ENCODE data around the gene CDC73. TPM values are rescaled to one million over a fixed set of nuclear protein-coding genes. Genes with fewer than 3 reads are reported as not detected.

The CDC73 gene
- total and polyA plus RNA-seq, 10 of the 15 experiments (the other 5 are each of a cell fraction or from before 2014, with no cell fraction given) = 10.6 to 43.4 (median 21.7) TPM

DNA sequence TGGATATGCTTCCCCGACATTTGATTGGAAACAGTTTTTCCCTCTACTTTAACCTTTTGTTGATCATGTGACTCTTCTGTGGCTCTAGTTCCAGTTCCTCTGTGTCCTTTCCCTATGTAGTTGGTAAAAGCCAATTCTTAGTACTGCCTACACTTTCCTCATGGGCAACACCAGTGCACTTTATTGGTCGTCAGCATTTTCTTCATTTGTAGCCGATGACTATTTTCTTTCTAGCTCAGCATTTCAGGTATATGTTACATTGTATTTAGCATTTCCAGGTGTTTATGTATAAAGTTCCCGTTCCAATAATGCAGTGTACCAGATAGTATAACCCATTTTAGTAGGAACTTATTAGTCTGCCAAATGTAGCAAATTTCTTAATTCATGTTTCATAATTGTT is 92.2 kb downstream of the CDC73 start:
- SMC1A ChIA-PET (ENCODE audit: uncharacterized antibody, unreplicated experiment) = no interaction called here
- ATAC-seq (no peak), DNase-seq (ENCODE audit: low read depth, low spot score) (no peak), FAIRE-seq (no peak)
- Histone ChIP-seq H3K9ac (ENCODE audit: control insufficient read depth, insufficient read depth, low read length) (no peak overlapping the region), H3K27me3 (replicated peaks in 1 of 2; ENCODE audit: control insufficient read depth in 2 of 2, insufficient read depth in 2 of 2, low read length in 1 of 2) (no peaks in the 10 kb centered on the region), H3K4me1 (ENCODE audit: control insufficient read depth, insufficient read depth, low read length) (peaks cover 13% of the 10 kb centered on the region), H3K4me3 (no peak overlapping the region), H3K27ac (ENCODE audit: control insufficient read depth, insufficient read depth) (no peak overlapping the region), H3K4me2 (ENCODE audit: control insufficient read depth, insufficient read depth) (no peak overlapping the region), H2AFZ (ENCODE audit: control insufficient read depth, low read depth, low read length) (no peak overlapping the region), H3K79me2 (ENCODE audit: control insufficient read depth, insufficient read depth, low read length) (no peaks in the 10 kb centered on the region; the same call in 1 of the 2 replicates), H3K36me3 (ENCODE audit: control insufficient read depth in 2 of 2, insufficient read depth in 2 of 2, low read length in 1 of 2) (peaks cover 3 to 6% of the 10 kb centered on the region in 2 experiments; a peak in 3 of 4 replicates), H3K9me3 (replicated peaks; ENCODE audit: control insufficient read depth, insufficient read depth, low read length) (peaks cover 2% of the 10 kb centered on the region; the same call in 2 of the 3 replicates), H4K20me1 (ENCODE audit: control insufficient read depth, insufficient read depth) (no peaks in the 10 kb centered on the region)
- intact Hi-C loops (cut with micrococcal nuclease; ENCODE audit: unreplicated experiment) (no loop called here), in situ Hi-C loops (cut with MboI) (no loop called here)
- 99% methylated on average over 4 of the region's 4 CpGs for WGBS (ENCODE audit: insufficient coverage, insufficient replicate concordance, low lambda C conversion rate, missing lambda C conversion rate)
- BruUV-seq (replicated peaks) = no TSS peak
- RAD21 ChIA-PET (ENCODE audit: unreplicated experiment) = no interaction called here
- CTCF ChIA-PET = no interaction called here
- no peak for TF ChIP-seq EED (IDR thresholded peaks at IDR 0.05; ENCODE audit: low read depth)
- no peak for TF ChIP-seq RELA (IDR thresholded peaks at IDR 0.05; ENCODE audit: borderline replicate concordance, partially characterized antibody)
- TF ChIP-seq USF1 (IDR thresholded peaks at IDR 0.05; ENCODE audit: borderline replicate concordance, extremely low read length, insufficient read depth, low read depth, low read length) = no peak
- no peak for TF ChIP-seq EP300 (IDR thresholded peaks at IDR 0.05; ENCODE audit: borderline replicate concordance in 1 of 2, control insufficient read depth in 1 of 2, low read depth in 2 of 2, low read length in 2 of 2)
- POLR2A ChIA-PET = no interaction called here

DNA sequence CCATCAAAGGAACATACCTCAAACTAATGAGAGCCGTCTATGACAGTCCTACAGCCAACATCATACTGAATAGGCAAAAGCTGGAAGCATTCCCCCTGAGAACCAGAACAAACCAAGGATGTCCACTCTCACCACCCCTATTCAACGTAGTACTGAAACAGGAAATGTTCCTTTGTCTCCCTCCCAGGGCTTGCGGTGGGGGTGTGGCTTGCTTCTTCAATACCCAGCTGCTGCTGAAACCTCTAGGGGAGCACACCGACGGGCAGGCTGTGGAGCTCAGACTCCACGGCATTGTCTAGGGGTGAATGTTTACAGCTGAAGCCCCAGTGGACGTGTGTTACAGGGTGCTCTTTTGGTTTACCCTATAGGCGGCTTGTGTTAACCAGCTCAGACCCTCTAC is 95.1 kb downstream of the CDC73 start:
- no TSS peak for BruUV-seq (replicated peaks)
- Histone ChIP-seq H3K27ac (ENCODE audit: control insufficient read depth, insufficient read depth) (no peak overlapping the region), H3K4me1 (ENCODE audit: control insufficient read depth, insufficient read depth, low read length) (peaks cover 5% of the 10 kb centered on the region), H3K27me3 (replicated peaks in 1 of 2; ENCODE audit: control insufficient read depth in 2 of 2, insufficient read depth in 2 of 2, low read length in 1 of 2) (no peaks in the 10 kb centered on the region), H2AFZ (ENCODE audit: control insufficient read depth, low read depth, low read length) (no peak overlapping the region), H3K9ac (ENCODE audit: control insufficient read depth, insufficient read depth, low read length) (no peak overlapping the region), H3K36me3 (ENCODE audit: control insufficient read depth in 2 of 2, insufficient read depth in 2 of 2, low read length in 1 of 2) (peaks cover 3 to 6% of the 10 kb centered on the region in 2 experiments; a peak in 3 of 4 replicates), H3K4me2 (ENCODE audit: control insufficient read depth, insufficient read depth) (no peak overlapping the region), H3K4me3 (no peak overlapping the region), H3K9me3 (replicated peaks; ENCODE audit: control insufficient read depth, insufficient read depth, low read length) (peaks cover 2% of the 10 kb centered on the region; the same call in 2 of the 3 replicates), H3K79me2 (ENCODE audit: control insufficient read depth, insufficient read depth, low read length) (no peaks in the 10 kb centered on the region; the same call in 1 of the 2 replicates), H4K20me1 (ENCODE audit: control insufficient read depth, insufficient read depth) (no peaks in the 10 kb centered on the region)
- WGBS (ENCODE audit: insufficient coverage, insufficient replicate concordance, low lambda C conversion rate, missing lambda C conversion rate) = 77% methylated on average over 8 of the region's 8 CpGs
- SMC1A ChIA-PET (ENCODE audit: uncharacterized antibody, unreplicated experiment) = interaction anchor here (0.6 to 1.3 kb wide), 3 partner anchors 8 to 111 kb away, joined by 3 to 5 read pairs (median 3); no protein-coding TSS in a partner anchor
- POLR2A ChIA-PET = no interaction called here
- ATAC-seq (peak; percentile 95), DNase-seq (ENCODE audit: low read depth, low spot score) (peak; percentile 45), FAIRE-seq (no peak)
- RAD21 ChIA-PET (ENCODE audit: unreplicated experiment) = no interaction called here
- intact Hi-C loops (cut with micrococcal nuclease; ENCODE audit: unreplicated experiment) (no loop called here), in situ Hi-C loops (cut with MboI) (no loop called here)
- CTCF ChIA-PET = no interaction called here
- TF ChIP-seq CEBPB (IDR thresholded peaks at IDR 0.05; ENCODE audit: borderline replicate concordance in 1 of 2, low read depth in 2 of 2, low read length in 2 of 2) = no peak
- no peak for TF ChIP-seq FOXM1 (IDR thresholded peaks at IDR 0.05; ENCODE audit: low read depth, low read length)
- TF ChIP-seq SIN3A (IDR thresholded peaks at IDR 0.05; ENCODE audit: low read depth, low read length) = no peak
- no peak for TF ChIP-seq FOS (IDR thresholded peaks at IDR 0.05; ENCODE audit: borderline replicate concordance, extremely low read depth, insufficient read length)
- 0 out of 2 replicates have a peak, but pooled peaks have one; percentile 23 for TF ChIP-seq NFIC (IDR thresholded peaks at IDR 0.05; ENCODE audit: low read depth, low read length)
- TF ChIP-seq MLLT1 (IDR thresholded peaks at IDR 0.05) = no peak
- no peak for TF ChIP-seq SMARCA5 (IDR thresholded peaks at IDR 0.05)
- no peak for TF ChIP-seq HDGF (IDR thresholded peaks at IDR 0.05)
- TF ChIP-seq WRNIP1 (IDR thresholded peaks at IDR 0.05; ENCODE audit: borderline replicate concordance, low read depth, low read length) = no peak
- no peak for TF ChIP-seq E2F4 (IDR thresholded peaks at IDR 0.05; ENCODE audit: low read depth, low read length)
- no peak for TF ChIP-seq SIX5 (IDR thresholded peaks at IDR 0.05; ENCODE audit: low read depth, low read length, severe bottlenecking)
